H1 (cell line): ENCODE measurements around the gene LTO1. TPM values are rescaled to one million over a fixed set of nuclear protein-coding genes. Genes with fewer than 3 reads are reported as not detected.

Source experiments
- CTCF ChIA-PET: fragments of 300-600 bp; sonication (Branson Sonifier 250); formaldehyde crosslinking; loops from one replicate; lab custom pipeline; 2021; ENCODE audit not compliant: partially characterized antibody; lab: Charles Lee
- POLR2A ChIA-PET: fragments of 300-600 bp; sonication (Branson Sonifier 250); formaldehyde crosslinking; loops from one replicate; lab custom pipeline; 2021; ENCODE audit warnings: inconsistent platforms; ENCODE audit not compliant: partially characterized antibody; lab: Charles Lee
- DNase-seq, 2 experiments: peaks; one replicate each; pipeline versions ENCODE4 v3.0.0 to v3.0.0-alpha.2; 2010 to 2022; ENCODE audit warnings: low spot score in 2 of 2, low read depth in 1 of 2, mixed read lengths in 1 of 2
- FAIRE-seq: peaks from 2 replicates; lab custom pipeline; 2011; peaks lifted over from hg19 to GRCh38; lab: Jason Lieb, UNC
- H2AFZ ChIP-seq: 2 replicates; pipeline ENCODE4 v1.8.1; 2012; ENCODE audit warnings: low read length, inconsistent platforms
- H2AK5ac ChIP-seq: 2 replicates; pipeline ENCODE4 v1.6.1; 2013; ENCODE audit warnings: low read depth, low read length
- H2BK120ac ChIP-seq: replicated peaks from 2 replicates; pipeline ENCODE3; 2013; ENCODE audit warnings: low read depth, low read length, inconsistent platforms
- H2BK12ac ChIP-seq: 2 replicates; pipeline ENCODE4 v1.6.1; 2013; ENCODE audit warnings: low read depth, low read length
- H2BK15ac ChIP-seq: 2 replicates; pipeline ENCODE4 v1.6.1; 2013; ENCODE audit warnings: low read length
- H2BK20ac ChIP-seq: 2 replicates; pipeline ENCODE4 v1.6.1; 2013; ENCODE audit warnings: low read length
- H2BK5ac ChIP-seq: 2 replicates; pipeline ENCODE4 v1.6.1; 2013; ENCODE audit warnings: low read depth, low read length
- H3K14ac ChIP-seq: 2 replicates; pipeline ENCODE4 v1.6.1; 2013; ENCODE audit warnings: inconsistent platforms; ENCODE audit not compliant: insufficient read length
- H3K18ac ChIP-seq: 2 replicates; pipeline ENCODE4 v1.6.1; 2013; ENCODE audit warnings: low read length; ENCODE audit errors: extremely low read depth
- H3K23ac ChIP-seq: 2 replicates; pipeline ENCODE4 v1.6.1; 2013; ENCODE audit warnings: inconsistent platforms; ENCODE audit not compliant: insufficient read length
- H3K23me2 ChIP-seq: 2 replicates; pipeline ENCODE4 v1.6.1; 2013; ENCODE audit warnings: low read depth, low read length
- H3K27ac ChIP-seq: 2 replicates; pipeline ENCODE4 v1.6.1; 2011; ENCODE audit warnings: low read depth, low read length, inconsistent platforms
- H3K27me3 ChIP-seq, 4 experiments: replicated peaks in 1 of 4; 1 replicate in 1 of 4; 2 replicates in 3 of 4; pipeline versions ENCODE4 v1.6.1 to v1.8.1; 2011 to 2013; ENCODE audit warnings: low read length in 3 of 4, mild to moderate bottlenecking in 3 of 4, inconsistent platforms in 2 of 4, mixed read lengths in 2 of 4, moderate library complexity in 1 of 4; ENCODE audit not compliant: control insufficient read depth in 3 of 4, insufficient read depth in 3 of 4; ENCODE audit errors: extremely low read depth in 1 of 4
- H3K36me3 ChIP-seq, 4 experiments: 2 replicates each; pipeline versions ENCODE4 v1.6.1 to v1.8.1; 2011 to 2013; ENCODE audit warnings: mild to moderate bottlenecking in 4 of 4, low read length in 3 of 4, moderate library complexity in 2 of 4, control low read depth in 1 of 4, inconsistent platforms in 1 of 4; ENCODE audit not compliant: insufficient read depth in 4 of 4, control insufficient read depth in 2 of 4
- H3K4ac ChIP-seq: replicated peaks from 2 replicates; pipeline ENCODE3; 2013; ENCODE audit warnings: low read length, low read depth, mixed read lengths, inconsistent platforms; ENCODE audit not compliant: insufficient read length
- H3K4me1 ChIP-seq, 4 experiments: replicated peaks in 1 of 4; 1 replicate in 1 of 4; 2 replicates in 3 of 4; pipeline versions ENCODE4 v1.6.1 to v1.8.1; 2011 to 2013; ENCODE audit warnings: low read length in 3 of 4, inconsistent platforms in 2 of 4, mixed read lengths in 1 of 4; ENCODE audit not compliant: insufficient read depth in 4 of 4, control insufficient read depth in 3 of 4
- H3K4me2 ChIP-seq, 2 experiments: 2 replicates each; pipeline versions ENCODE4 v1.6.1 to v1.8.1; 2011 to 2013; ENCODE audit warnings: low read depth in 2 of 2, low read length in 2 of 2, control low read depth in 1 of 2, inconsistent platforms in 1 of 2, mild to moderate bottlenecking in 1 of 2; ENCODE audit not compliant: insufficient read depth in 1 of 2
- H3K4me3 ChIP-seq, 4 experiments: fragments of 200-600, 300-600 bp in 1 of 4; sonication (generic), shearing (Covaris generic), sonication (Bioruptor Twin) in 1 of 4; 2 replicates each; pipeline versions ENCODE4 v1.5.1 to v1.8.1; 2011 to 2016; ENCODE audit warnings: low read length in 4 of 4, low read depth in 3 of 4, control low read depth in 2 of 4, inconsistent platforms in 2 of 4, mild to moderate bottlenecking in 2 of 4, mixed read lengths in 1 of 4, moderate library complexity in 1 of 4; ENCODE audit not compliant: insufficient read depth in 2 of 4; ENCODE audit errors: extremely low read depth in 1 of 4
- H3K56ac ChIP-seq: replicated peaks from 2 replicates; pipeline ENCODE3; 2013; ENCODE audit warnings: low read depth, mild to moderate bottlenecking, mixed read lengths, low read length, inconsistent platforms; ENCODE audit not compliant: insufficient read length
- H3K79me1 ChIP-seq: 2 replicates; pipeline ENCODE4 v1.6.1; 2013; ENCODE audit warnings: low read depth, low read length, control low read depth
- H3K79me2 ChIP-seq, 2 experiments: 2 replicates each; pipeline versions ENCODE4 v1.6.1 to v1.8.1; 2012 to 2013; ENCODE audit warnings: low read length in 2 of 2, mild to moderate bottlenecking in 2 of 2, inconsistent platforms in 1 of 2; ENCODE audit not compliant: insufficient read depth in 2 of 2, control insufficient read depth in 1 of 2
- H3K9ac ChIP-seq, 4 experiments: replicated peaks in 1 of 4; 1 replicate in 1 of 4; 2 replicates in 3 of 4; pipeline versions ENCODE4 v1.6.1 to v1.8.1; 2011 to 2013; ENCODE audit warnings: low read depth in 3 of 4, low read length in 3 of 4, control low read depth in 2 of 4, mild to moderate bottlenecking in 2 of 4, moderate library complexity in 2 of 4, inconsistent platforms in 1 of 4; ENCODE audit errors: extremely low read depth in 1 of 4
- H3K9me3 ChIP-seq, 2 experiments: 2 replicates each; pipeline versions ENCODE4 v1.6.1 to v1.8.1; 2012 to 2013; ENCODE audit warnings: mild to moderate bottlenecking in 2 of 2, moderate library complexity in 2 of 2, control low read depth in 1 of 2, inconsistent platforms in 1 of 2, low read depth in 1 of 2, low read length in 1 of 2, mixed read lengths in 1 of 2; ENCODE audit not compliant: insufficient read depth in 2 of 2
- H4K20me1 ChIP-seq, 2 experiments: replicated peaks in 1 of 2; 2 replicates each; pipeline versions ENCODE3 to v1.8.1; 2011 to 2013; ENCODE audit warnings: inconsistent platforms in 2 of 2, low read length in 2 of 2, mild to moderate bottlenecking in 1 of 2; ENCODE audit not compliant: insufficient read depth in 2 of 2, control insufficient read depth in 1 of 2
- H4K5ac ChIP-seq: 2 replicates; pipeline ENCODE4 v1.6.1; 2013; ENCODE audit warnings: low read length, low read depth, mixed read lengths, inconsistent platforms; ENCODE audit not compliant: insufficient read length
- H4K8ac ChIP-seq: 2 replicates; pipeline ENCODE4 v1.8.0; 2013; ENCODE audit warnings: mild to moderate bottlenecking, moderate library complexity, low read length, inconsistent platforms; ENCODE audit not compliant: insufficient read depth; ENCODE audit errors: extremely low read depth
- H4K91ac ChIP-seq: replicated peaks from 2 replicates; pipeline ENCODE3; 2013; ENCODE audit warnings: low read length, mixed read lengths, inconsistent platforms; ENCODE audit not compliant: insufficient read length
- CHD1 ChIP-seq: IDR thresholded peaks from 2 replicates; pipeline ENCODE4 v1.6.1; 2012; ENCODE audit warnings: low read depth, low read length, improper control_type of control experiment
- MAFK ChIP-seq: IDR thresholded peaks from 2 replicates; pipeline ENCODE4 v1.6.1; 2012; ENCODE audit warnings: low read depth, mild to moderate bottlenecking, improper control_type of control experiment, low read length
- MAX ChIP-seq: IDR thresholded peaks from 2 replicates; pipeline ENCODE4 v1.6.1; 2012; ENCODE audit warnings: inconsistent platforms
- NANOG ChIP-seq: IDR thresholded peaks from 2 replicates; pipeline ENCODE4 v1.6.1; 2011; ENCODE audit warnings: low read length, low read depth, mild to moderate bottlenecking, inconsistent platforms; ENCODE audit not compliant: insufficient read depth, poor library complexity, severe bottlenecking
- PHF8 ChIP-seq: fragments of 200-600 bp; sonication (generic); conservative IDR thresholded peaks from 2 replicates; pipeline ENCODE4 v1.7.1; 2012; ENCODE audit warnings: low read depth, mild to moderate bottlenecking, inconsistent platforms, low read length, moderate library complexity
- TBP ChIP-seq: IDR thresholded peaks from 2 replicates; pipeline ENCODE4 v1.6.1; 2011; ENCODE audit warnings: low read depth, low read length, improper control_type of control experiment
- YY1 ChIP-seq: IDR thresholded peaks from 2 replicates; pipeline ENCODE4 v1.6.1; 2011; ENCODE audit warnings: low read depth, mild to moderate bottlenecking, low read length
- WGBS, 2 experiments: shearing (Covaris generic) in 1 of 2; methylation state at CpG; one replicate each; pipeline versions ENCODE4 v1.1.6 to v1.1.7; 2013 to 2015; ENCODE audit warnings: low lambda C conversion rate in 2 of 2, mixed read lengths in 2 of 2, inconsistent platforms in 1 of 2, low coverage in 1 of 2, missing lambda C conversion rate in 1 of 2; ENCODE audit not compliant: insufficient replicate concordance in 2 of 2, insufficient coverage in 1 of 2, insufficient read length in 1 of 2; ENCODE audit errors: extremely low coverage in 1 of 2, missing lambda C conversion rate in 1 of 2; 5-methylcytosine and 5-hydroxymethylcytosine counted together
- polyA plus RNA-seq, 7 experiments: library from polyadenylated mRNA; depleted of rRNA in 3 of 7; stranded (reverse) in 5 of 7; unstranded in 2 of 7; fragments of >200 nt in 5 of 7; fragments of 200-250 nt in 2 of 7; gene quantifications; 1 replicate in 5 of 7; 2 replicates in 1 of 7; 4 replicates in 1 of 7; pipeline versions ENCODE4 v1.2.1 to v1.2.3, GENCODE V29; 2011 to 2013; ENCODE audit warnings: missing spikeins in 2 of 7, mixed read lengths in 2 of 7
- total RNA-seq: library from RNA; stranded (reverse); fragmentation: NEBNext Ultra II Directional; extraction: Animal tissue kit (Norgen Biotek cat#: 25700); gene quantifications from 2 replicates; pipeline ENCODE4 v1.2.1, GENCODE V29; 2021

LTO1 gene
- total and polyA plus RNA-seq, 2 of the 8 experiments (the other 6 are each of a cell fraction or from before 2014, with no cell fraction given): 15.4 to 21.3 TPM

DNA sequence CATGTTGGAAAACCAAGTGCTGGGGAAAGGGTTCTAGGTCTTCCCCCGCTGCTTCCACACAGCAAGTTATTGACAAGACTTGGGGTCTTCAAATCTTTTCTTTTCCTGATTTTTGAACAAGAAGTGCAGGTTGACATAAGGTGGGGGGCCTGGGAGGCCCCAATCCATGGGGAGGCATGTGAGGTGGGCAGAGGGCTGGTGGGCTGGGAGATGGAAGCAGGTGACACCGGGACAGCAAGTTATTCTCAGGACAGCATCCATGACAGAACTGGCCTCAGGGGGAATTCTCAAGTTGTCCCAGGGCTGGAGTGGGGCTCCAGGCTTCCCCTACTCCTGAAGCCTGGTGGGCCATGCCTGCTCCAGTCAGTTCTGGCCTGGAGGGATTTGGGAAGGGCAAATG, 23.2 kb upstream of the LTO1 start:
- Histone ChIP-seq H3K4me2 (no peak overlapping the region), H3K36me3 (peaks cover 0 to 10% (median 4%) of the 10 kb centered on the region in 4 experiments; a peak in 3 of 8 replicates), H3K14ac (no peak overlapping the region), H2BK12ac (no peak overlapping the region), H4K20me1 (peaks cover 1 to 5% of the 10 kb centered on the region in 2 experiments), H3K9ac (no peak overlapping the region), H2BK5ac (no peak overlapping the region), H4K91ac (no peak overlapping the region), H3K27me3 (peaks cover 0 to 5% (median 3%) of the 10 kb centered on the region in 4 experiments; a peak in 3 of 7 replicates), H3K79me1 (no peaks in the 10 kb centered on the region; the same call in 1 of the 2 replicates), H3K4me3 (no peak overlapping the region), H3K23me2 (peaks cover 3% of the 10 kb centered on the region; the same call in 1 of the 2 replicates), H4K8ac (no peak overlapping the region), H3K23ac (no peak overlapping the region), H2BK20ac (no peak overlapping the region), H3K9me3 (no peaks in the 10 kb centered on the region), H3K4ac (no peak overlapping the region), H2AK5ac (no peak overlapping the region), H3K18ac (no peak overlapping the region), H2BK120ac (no peak overlapping the region), H3K4me1 (peaks cover 6 to 25% (median 12%) of the 10 kb centered on the region in 4 experiments; a peak in 6 of 7 replicates), H3K56ac (no peak overlapping the region), H2BK15ac (no peak overlapping the region)
- DNase-seq: no peak
- ChIA-PET CTCF (interaction anchor here (1.1 to 1.2 kb wide), 2 partner anchors 11 to 255 kb away, joined by 3 to 4 read pairs; no protein-coding TSS in a partner anchor), POLR2A (interaction anchor here (1.5 to 4.2 kb wide), 2 partner anchors 11 kb away, joined by 5 to 23 read pairs; no protein-coding TSS in a partner anchor)
- no peak for FAIRE-seq
- WGBS, 2 experiments: 94% methylated on average over 2 of the region's 2 CpGs; no CpG with 5 or more reads in 1 of the 2 experiments
- TF ChIP-seq CHD1: no peak
- TF ChIP-seq TBP: no peak
- no peak for TF ChIP-seq MAX
- TF ChIP-seq NANOG: no peak
- TF ChIP-seq PHF8: no peak
- TF ChIP-seq MAFK: no peak
- TF ChIP-seq YY1: no peak
- TF ChIP-seq, all 59 proteins: peak for 0
- H3K27ac ChIP-seq: no peak overlapping the region
- H3K79me2 ChIP-seq: no peaks in the 10 kb centered on the region
- H2AFZ ChIP-seq: no peak overlapping the region
- no peak overlapping the region for H4K5ac ChIP-seq
